HG02610 (cell line): ENCODE results near the gene HSF4.
A peak's percentile ranks its signal among the peaks of the same experiment; 100 is the strongest.

Experiments used
- ATAC-seq: cut with Tn5 transposase; IDR thresholded peaks from one replicate; pipeline ENCODE4 v1.9.1; 2021; ENCODE audit warnings: mild to moderate bottlenecking, moderate library complexity; ENCODE audit not compliant: unreplicated experiment

Gene HSF4

DNA sequence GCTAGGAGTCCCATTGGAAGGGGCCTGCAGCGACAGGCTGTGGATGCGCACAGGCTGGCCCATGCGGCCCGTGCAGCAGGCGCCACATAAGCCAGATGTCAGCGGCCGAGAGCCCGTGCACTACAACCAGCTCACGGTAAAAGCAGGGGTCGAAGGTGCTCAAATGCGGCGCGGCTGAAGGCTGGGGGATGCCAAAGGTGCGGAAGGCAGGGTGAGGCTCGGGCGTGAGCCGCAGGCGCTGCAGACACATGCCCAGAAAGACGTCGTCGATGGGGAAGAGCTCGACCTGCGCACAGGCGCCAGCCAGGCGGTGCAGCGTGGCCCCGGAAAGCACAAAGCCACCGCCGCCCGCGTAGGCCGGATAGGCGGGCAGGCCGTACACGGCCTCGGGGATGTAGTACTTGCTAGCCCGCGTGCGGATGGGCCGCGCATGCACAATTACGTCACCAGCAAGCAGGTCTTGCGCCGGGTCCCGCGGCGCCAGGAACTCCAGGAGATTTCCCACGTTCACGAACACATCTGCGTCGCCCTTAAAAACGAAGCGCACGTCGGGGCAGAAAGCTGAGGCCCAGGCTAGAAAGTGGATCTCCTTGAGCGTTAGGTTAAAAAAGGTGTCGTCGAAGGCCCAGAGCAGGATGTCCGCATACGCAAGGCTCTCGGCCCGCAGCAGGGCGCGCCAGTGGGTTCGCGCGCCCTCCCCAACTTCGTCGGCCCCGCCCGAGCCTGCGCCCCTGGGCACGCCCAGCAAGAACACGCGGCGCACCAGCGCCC is 15.1 kb upstream of the HSF4 start:
- no peak for ATAC-seq

DNA sequence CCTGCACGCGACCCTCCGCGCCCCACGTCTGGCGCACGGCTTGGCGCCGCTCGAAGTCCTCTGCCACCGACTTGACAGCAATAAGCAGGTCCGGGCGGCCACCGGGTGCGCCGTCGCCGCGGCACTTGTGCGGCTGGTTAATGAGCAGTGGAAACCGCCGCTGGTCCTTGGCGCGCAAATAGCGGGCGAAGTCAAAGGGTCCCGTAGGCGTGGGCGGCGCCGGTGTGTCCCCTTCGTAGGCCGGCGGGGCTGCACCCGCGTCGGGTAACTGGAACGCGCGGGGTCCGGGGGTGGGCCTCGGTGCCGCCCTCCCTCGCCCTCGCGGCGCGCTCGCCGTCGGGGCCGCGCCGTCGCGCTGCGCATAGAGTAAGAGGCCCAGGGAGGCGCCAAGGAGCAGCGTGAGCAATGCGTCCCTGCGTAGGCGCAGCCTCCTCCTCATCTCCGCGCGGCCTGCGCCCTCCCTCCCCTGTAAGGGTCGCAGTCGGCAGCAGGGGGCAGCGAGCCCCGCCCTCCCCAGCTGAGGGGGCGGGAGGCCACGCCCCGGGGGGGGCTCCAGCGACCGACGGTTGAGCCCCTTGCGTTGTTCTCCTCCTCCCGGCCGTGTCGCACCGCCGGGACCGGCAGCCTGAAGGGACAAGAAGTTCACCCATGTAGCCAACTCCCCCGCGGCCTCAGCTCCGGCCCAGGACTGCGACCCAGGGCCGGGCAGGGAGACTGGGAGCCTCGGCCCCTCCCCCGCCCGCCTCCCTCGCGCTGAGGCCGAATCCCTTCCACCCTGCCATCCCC is 14.3 kb upstream of the HSF4 start:
- ATAC-seq, result peak; percentile 28

DNA sequence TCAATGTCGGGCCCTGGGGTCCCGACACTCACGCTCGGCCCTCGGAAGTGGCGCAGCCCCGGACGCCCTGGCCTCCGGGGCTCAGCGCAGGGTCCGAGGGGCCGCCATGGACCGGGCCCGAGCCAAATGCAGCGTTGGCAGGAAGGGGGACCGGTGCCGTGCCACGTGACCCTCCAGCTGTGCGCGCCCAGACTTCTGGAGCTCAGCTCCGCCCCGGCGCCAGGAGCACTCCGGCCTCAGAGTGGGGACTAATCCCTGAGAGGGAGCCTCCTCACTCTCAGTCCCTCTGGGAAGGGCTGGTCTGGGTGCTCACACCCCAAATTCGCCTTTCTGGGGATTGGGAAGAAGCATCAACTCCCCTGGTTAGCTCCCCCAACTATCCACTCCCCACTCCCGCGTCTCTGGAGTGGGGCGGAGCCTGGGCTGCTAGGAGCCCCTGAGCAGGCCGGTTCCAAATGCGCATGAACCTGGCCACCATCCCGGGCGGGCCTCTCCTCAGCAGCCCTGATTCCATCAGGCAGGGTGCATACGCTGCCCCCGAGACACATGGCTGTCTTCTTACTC is 13.6 kb upstream of the HSF4 start, which contains the start of gene B3GNT9:
TSS of gene B3GNT9 (minus strand) at position 166 of the 564 bp plus-strand sequence. CDS start 513 bp downstream, outside the sequence.
- ATAC-seq, result peak; percentile 53

DNA sequence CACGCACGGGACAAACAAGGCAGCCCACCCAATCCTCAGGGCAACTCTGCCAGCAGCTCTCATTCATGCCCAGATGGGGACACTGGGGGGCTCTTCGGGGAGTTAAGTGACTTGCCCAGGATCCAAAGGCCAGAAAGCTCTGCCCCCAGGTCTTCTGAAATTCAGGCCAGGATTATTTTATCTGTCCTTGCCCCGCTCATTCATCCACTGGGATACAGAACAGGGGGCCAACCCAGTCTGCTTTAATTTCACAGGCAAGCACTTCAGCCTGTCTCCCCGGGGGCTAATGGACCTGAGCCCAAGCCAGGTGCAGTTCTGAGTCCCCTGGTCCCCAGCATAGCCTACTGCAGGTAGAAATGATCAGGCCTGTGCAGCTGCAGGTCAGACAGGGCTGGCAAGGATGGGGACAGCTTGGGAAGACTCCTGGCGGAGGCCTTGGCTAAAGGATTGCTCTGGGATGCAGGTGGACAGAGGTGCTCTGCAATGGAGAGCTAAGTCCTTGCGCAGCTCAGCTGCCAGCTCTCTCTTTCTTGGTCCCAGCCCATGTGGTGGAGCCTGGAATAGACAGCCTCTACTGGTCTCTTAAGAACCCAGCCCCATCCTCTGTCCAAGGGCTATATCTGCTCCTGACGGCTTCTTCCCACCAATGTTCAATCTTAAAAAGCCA is 13.0 kb upstream of the HSF4 start:
- ATAC-seq, result no peak

DNA sequence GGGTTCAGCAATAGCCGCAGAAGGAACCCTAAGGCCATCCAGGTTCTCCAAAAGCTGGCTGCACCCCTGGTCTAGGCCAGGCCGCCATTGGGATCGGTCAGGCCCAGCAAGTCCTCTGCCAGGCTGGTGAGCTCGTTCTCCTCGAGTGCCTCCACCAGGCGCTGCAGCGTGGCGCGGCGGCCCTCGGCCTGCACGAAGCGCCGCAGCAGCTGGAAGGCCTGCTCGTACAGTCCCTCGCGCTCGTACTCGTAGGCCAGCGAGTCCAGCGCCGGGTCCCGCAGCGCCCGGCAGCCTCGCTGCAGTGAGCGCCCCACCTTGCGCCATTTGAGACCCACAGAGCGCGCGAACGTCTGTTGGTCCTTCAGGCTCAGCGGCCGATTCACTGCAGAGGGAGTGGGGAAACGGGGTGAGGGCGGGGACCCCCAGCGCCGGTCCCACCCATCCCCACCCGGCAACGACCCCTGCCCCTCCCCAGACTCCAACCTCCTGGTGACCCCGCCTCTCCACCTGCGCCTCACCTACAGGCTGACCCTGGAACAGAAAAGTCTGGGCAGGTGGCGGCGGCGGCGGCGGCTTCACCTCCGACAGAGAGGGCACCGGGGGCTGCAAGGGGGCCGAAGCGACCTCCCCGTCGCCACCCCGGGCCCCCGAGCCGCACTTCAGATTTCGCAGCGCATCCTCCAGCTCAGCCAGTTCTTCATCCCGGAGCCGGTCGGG is 9.8 kb upstream of the HSF4 start:
- ATAC-seq, result no peak

DNA sequence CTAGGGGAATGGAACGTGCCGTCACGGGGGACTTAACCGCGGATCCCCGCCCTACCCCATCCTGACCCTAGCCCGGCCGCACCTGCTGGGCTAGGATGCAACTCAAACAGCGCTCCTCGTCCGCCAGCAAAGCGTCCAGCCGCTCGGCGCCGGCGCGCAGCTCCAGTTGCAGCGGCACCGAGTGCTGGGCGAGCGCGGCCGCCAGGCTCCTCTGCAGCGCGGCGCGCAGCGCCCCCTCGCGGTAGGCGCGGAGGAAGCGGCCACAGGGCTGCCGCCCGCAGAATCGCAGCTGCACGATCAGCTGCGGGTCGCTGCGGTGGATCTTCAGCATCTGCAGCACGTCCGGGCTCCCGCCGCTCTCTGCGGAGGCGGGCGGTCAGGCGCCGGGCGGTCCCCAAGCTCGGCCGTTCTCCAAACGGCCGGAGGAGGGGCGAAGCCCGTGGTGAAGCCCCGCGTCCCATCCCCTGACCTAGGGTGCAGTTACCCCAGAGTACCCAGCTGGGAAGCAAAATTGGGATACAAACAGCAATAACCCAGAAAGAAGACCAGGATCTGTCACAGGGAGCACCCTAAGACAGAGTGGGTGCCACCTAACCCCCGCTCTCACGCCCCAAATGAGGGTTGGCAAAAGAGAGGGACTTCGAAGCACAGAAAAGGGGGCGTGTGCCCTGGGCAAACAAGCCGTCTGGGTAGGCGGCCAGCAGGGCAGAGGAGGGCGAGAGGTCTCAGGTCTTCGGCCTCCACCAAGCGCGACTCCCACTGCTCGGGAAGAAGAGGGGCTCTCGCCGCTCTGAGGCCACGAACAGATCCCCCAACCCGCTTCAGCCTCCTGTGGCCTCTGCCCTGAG is 9.0 kb upstream of the HSF4 start:
- no peak for ATAC-seq

DNA sequence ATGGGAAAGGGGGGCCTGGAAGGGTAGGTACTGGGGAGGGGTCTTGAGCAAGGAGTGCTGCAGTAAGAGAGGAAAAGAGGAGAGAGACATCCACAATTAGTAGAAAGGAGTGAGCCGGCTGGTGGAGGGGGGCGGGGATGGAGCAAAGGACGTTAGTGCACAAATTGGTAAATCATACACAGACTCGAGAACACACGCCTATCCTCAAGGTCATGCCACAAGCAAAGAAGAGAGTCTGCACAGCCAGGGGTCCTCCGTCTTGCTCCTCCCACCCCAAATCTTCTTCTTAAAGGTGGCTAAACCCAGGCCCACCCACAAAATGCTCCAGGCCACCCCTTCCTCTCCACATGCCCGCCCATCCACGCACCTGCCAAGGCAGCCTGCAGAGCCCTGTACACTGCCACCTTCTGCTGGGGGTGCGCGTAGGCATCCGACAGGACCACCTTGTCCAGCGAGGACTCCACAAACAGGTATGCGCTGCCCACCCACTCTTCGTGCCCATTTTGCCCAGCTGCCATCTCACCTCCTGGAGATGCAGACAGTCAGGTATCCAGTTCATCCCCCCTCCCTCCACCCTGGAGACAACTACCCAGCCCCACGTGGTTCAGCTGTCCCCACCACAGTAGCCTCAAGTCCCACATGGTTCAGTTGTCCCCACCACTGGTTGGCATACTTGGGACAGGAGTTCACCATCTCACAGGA is 8.3 kb upstream of the HSF4 start:
- no peak for ATAC-seq

DNA sequence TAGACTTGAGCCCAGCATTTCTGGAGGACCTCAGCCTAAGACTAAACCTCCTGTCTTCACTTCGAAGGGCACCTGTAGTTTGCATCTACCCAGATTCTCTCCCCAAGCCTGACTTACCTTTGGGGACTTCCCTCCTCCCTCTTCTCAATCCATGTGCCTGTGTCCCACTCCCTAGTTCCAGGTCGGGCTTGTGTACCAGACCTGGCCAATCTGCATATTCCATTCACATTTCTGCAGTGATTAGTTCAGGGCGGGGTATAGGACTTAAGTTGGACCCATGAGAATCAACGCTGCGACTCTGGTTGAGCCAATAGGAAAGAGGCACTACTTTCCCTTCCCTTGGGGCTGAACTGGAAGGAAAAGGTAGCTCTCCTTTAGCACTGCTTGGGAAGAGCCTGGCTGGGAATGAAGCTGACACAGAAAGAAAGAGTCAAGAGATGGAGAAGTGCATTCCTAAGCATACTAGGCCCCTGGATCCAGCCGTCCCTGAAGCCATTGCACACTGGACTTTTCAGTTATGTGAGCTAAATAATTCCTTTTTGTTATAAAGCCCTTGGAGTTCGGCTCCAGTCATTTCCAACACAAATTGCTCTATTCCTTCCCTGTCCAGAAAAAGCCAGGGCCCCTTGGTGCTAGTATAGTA is 7.3 kb upstream of the HSF4 start:
- ATAC-seq, result no peak

DNA sequence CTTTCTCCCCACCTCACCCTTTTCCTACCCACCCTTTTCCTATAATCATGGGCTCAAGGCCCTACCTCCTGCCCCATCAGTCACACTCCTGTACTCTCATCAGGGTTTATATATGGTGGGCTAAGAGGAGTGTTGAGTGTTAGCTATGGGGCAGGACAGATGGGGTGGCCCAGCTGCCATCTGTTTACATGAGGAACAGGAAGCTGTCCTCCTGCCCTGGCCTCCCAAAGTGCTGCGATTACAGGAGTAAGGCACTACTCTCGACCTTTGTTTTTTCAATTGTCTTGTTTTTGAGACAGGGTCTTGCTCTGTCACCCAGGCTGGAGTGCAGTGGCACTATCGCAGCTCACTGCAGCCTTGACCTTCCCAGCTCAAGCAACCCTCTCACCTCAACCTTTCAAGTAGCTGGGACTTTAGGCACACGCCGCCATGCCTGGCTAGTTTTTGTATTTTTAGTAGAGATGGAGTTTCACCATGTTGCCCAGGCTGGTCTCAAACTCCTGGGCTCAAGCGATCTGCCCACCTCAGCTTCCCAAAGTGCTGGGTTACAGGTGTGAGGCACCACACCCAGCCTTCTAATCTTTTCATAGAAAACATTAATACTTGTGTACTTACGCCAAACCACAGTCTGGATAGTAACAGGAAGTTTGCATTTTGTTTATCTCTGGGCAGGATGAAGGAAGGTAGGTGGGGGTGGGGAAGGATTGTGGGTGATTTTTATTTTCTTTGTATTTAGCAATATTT is 6.5 kb upstream of the HSF4 start:
- ATAC-seq, result no peak

DNA sequence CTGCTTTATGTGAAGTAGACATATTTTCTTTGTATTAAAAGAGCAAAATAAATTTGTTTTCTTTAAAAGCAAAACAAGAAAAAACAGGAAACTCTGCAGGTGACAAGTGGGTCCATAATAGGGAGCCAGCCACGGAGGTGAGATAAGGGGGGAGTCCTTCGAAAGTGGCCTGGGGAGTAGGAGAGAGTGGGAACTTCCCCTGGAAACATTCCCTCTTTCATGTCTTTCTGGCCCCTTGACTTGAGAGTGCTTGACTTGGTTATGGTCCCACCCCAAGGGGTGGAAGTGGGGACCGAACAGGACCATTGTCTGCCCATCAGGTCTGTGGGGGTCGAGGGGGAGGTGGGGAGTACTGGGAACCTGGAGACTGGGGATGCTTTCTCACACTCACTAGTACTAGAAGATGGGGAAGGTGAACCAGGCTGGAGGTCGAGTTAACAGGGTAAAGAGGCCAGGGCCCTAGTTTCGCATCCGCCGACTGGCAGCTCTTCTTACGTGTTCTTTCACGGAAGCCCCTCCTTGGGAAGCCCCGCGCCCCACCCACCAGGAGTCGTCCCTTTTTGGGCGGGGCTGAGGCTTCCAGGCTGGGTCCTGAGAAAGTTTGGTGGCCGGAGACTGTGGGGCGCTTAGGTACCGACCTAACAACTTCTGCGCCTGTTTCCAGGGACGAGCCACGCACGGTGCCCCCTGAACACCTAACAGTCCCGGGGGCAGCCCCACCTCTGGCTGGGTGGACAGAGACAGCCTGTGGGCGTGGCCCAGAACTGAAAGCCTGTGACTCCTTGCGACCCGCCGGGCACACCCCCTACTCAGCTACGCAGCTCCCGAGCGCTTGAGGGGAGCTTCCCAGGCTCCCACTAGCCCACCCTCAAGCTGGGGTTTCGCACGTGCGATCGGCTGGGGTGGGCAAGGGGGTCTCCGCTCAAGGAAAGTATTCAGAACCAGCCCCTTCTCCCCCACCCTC is 5.6 kb upstream of the HSF4 start:
- peak; percentile 36 for ATAC-seq

DNA sequence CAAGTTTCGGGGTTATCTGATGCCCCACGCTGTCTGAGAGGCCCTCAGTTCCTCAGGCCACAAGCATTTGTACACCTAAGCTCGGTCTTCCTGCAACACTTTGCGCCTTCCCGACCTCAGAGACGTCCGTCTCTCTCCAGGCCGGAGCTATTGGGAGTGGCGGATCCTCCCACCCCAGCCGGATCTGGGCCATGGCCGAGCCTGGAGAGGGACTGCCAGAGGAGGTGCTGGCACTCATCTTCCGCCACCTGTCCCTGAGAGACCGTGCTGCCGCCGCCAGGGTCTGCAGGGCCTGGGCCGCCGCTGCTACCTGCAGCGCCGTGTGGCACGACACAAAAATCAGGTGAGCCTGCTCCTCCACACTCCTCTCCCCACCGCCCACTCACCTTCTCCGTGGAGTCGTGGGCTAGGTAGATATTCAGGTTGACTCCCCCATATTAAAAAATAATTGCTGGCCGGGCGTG is 2.9 kb upstream of the HSF4 start:
- no peak for ATAC-seq

DNA sequence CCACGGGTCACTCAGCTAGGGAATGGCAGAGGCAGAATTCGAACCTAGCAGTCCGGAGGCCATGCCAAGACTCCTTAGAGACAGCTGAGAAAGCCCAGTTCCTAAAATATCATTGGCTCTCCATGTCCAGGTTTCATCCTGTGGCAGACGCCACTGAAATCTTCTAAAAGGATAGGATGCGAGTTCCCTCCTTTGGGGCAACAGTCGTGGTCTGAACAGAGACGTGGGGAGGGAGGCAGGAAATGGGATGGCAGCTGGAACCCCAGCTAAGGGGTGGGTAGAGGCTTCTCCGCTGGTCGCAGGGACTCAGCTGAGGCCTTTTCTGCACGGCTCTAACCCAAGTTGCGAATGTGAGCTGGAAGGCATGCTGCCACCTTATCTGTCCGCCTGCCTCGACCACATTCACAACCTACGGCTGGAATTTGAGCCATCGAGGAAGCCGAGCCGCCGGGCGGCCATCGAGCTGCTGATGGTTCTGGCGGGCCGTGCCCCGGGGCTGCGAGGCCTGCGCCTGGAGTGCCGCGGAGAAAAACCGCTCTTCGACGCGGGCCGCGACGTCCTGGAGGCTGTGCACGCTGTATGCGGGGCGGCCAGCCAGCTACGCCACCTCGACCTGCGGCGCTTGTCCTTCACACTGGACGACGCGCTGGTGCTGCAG is 1.9 kb upstream of the HSF4 start:
- ATAC-seq, result no peak

DNA sequence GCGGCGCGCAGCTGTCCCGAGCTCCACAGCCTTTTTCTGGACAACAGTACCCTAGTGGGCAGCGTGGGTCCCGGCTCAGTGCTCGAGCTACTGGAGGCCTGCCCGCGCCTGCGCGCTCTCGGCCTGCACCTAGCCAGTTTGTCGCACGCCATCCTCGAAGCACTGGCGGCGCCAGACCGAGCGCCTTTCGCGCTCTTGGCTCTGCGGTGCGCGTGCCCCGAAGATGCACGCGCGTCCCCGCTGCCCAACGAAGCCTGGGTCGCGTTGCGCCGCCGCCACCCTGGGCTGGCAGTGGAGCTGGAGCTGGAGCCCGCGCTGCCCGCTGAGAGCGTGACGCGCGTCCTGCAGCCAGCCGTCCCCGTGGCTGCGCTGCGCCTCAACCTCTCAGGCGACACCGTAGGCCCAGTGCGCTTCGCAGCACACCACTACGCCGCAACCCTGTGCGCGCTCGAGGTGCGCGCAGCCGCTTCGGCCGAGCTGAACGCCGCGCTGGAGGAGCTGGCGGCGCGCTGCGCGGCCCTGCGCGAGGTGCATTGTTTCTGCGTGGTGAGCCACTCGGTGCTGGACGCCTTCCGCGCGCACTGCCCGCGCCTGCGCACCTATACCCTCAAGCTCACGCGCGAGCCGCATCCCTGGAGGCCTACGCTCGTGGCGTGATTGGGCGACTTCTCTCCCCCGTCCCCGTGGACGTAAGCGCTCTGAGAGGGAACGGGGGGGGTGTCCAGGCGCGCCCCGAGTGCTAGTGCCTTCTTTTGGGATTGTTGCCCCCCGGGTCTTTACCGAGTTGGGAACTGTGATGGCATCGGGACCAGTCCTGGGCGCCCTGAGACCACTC is 1.2 kb upstream of the HSF4 start:
- no peak for ATAC-seq

DNA sequence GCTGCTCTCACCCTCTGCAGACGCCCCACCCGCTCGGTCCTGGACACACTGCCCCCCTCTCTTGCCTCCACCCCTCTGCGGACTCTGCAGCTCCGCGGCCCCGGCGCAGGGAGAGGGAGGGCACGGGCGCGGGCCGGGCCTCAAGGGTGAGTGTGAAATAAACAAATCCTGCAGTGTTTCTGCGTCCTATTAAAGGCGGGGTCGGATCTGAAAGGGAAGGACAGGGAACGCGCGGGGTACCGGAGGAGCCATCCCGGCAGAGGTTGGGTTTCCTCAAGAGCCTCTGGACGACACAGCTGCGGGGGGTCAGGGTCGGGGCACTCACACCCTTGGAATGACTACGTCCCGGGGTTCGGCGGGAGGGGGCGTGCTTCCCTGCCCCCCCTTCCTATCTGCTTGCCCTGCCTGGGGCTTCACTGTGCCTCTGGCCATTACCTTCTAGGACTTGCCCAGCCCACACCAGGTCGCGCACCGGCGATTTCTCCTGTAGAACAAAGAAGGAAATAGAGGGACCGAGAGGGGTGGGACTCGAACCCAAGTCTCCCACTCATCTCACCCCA is 466 bp upstream of the HSF4 start:
- no peak for ATAC-seq
